A549 (cell line): ENCODE data around the gene SPOP. TPM values are rescaled to one million over a fixed set of nuclear protein-coding genes. Genes with fewer than 3 reads are reported as not detected.

ENCODE experiments used
- BCL3 ChIP-seq: fragments of >200 bp; sonication (Bioruptor Twin); formaldehyde crosslinking; IDR thresholded peaks from 3 replicates; pipeline ENCODE4 v1.6.1; 2016
- BHLHE40 ChIP-seq: IDR thresholded peaks from 2 replicates; pipeline ENCODE4 v1.6.1; 2012; ENCODE audit warnings: low read depth, low read length, inconsistent platforms
- CBX2 ChIP-seq: fragments of 200-600 bp; sonication (generic); IDR thresholded peaks from 2 replicates; pipeline ENCODE4 v1.6.1; 2016; ENCODE audit warnings: low read depth, mild to moderate bottlenecking, borderline replicate concordance
- CHD4 ChIP-seq: fragments of 200-600 bp; sonication (generic); IDR thresholded peaks from 2 replicates; pipeline ENCODE4 v1.6.1; 2016; ENCODE audit warnings: antibody characterized with exemption, mild to moderate bottlenecking, borderline replicate concordance
- CTCF ChIP-seq: fragments of >200 bp; sonication (Bioruptor Twin); formaldehyde crosslinking; IDR thresholded peaks from 3 replicates; pipeline ENCODE4 v1.5.1; 2016
- EHMT2 ChIP-seq: fragments of 200-600 bp; sonication (generic); IDR thresholded peaks from 2 replicates; pipeline ENCODE4 v1.6.1; 2016; ENCODE audit warnings: antibody characterized with exemption, low read depth, mild to moderate bottlenecking, moderate library complexity
- ESRRA ChIP-seq: fragments of 150-350 bp; IDR thresholded peaks from 2 replicates; pipeline ENCODE4 v1.6.1; 2014; ENCODE audit warnings: mild to moderate bottlenecking, low read length, borderline replicate concordance
- FOSB ChIP-seq: fragments of 250-450 bp; sonication (Bioruptor Pico); IDR thresholded peaks from 2 replicates; pipeline ENCODE4 v1.5.0; 2020; ENCODE audit warnings: mild to moderate bottlenecking, moderate library complexity
- FOXS1 ChIP-seq: fragments of 250-450 bp; sonication (Bioruptor Pico); IDR thresholded peaks from 2 replicates; pipeline ENCODE4 v1.5.0; 2020; ENCODE audit warnings: mild to moderate bottlenecking, moderate library complexity
- GATA3 ChIP-seq: IDR thresholded peaks from 2 replicates; pipeline ENCODE4 v1.6.1; 2012; ENCODE audit warnings: borderline replicate concordance
- HES2 ChIP-seq: fragments of >200 bp; sonication (Bioruptor Twin); formaldehyde crosslinking; IDR thresholded peaks from 2 replicates; pipeline ENCODE4 v1.6.1; 2016
- HEYL ChIP-seq: fragments of 250-450 bp; sonication (Bioruptor Pico); IDR thresholded peaks from 2 replicates; pipeline ENCODE4 v1.8.0; 2021; ENCODE audit warnings: mild to moderate bottlenecking, moderate library complexity
- JUN ChIP-seq, 2 experiments: fragments of >200 bp; sonication (Bioruptor Twin); formaldehyde crosslinking; IDR thresholded peaks; 2 replicates in 1 of 2; 3 replicates in 1 of 2; pipeline ENCODE4 v1.6.1; 2016 to 2017
- JUNB ChIP-seq: fragments of >200 bp; sonication (Bioruptor Twin); formaldehyde crosslinking; IDR thresholded peaks from 2 replicates; pipeline ENCODE4 v1.6.1; 2016
- KDM1A ChIP-seq: fragments of 200-600 bp; sonication (generic); IDR thresholded peaks from 2 replicates; pipeline ENCODE4 v1.6.1; 2016; ENCODE audit warnings: low read depth, mild to moderate bottlenecking
- KDM5A ChIP-seq: fragments of 200-600 bp; sonication (generic); IDR thresholded peaks from 2 replicates; pipeline ENCODE4 v1.6.1; 2016; ENCODE audit warnings: antibody characterized with exemption, mild to moderate bottlenecking
- MAFK ChIP-seq: fragments of 450-650 bp; IDR thresholded peaks from 2 replicates; pipeline ENCODE4 v1.6.1; 2014; ENCODE audit not compliant: partially characterized antibody
- MAZ ChIP-seq: fragments of 150-350 bp; IDR thresholded peaks from 2 replicates; pipeline ENCODE4 v1.6.1; 2014; ENCODE audit warnings: antibody characterized with exemption, low read depth, low read length, borderline replicate concordance
- MYC ChIP-seq: IDR thresholded peaks from 2 replicates; pipeline ENCODE4 v1.6.1; 2012; ENCODE audit warnings: mild to moderate bottlenecking, inconsistent platforms, low read length, improper control_type of control experiment, borderline replicate concordance
- PBX3 ChIP-seq: IDR thresholded peaks from 2 replicates; pipeline ENCODE4 v1.6.1; 2012
- POLR2A ChIP-seq: IDR thresholded peaks from 2 replicates; pipeline ENCODE4 v1.6.1; 2012; ENCODE audit warnings: mild to moderate bottlenecking, low read length
- RARB ChIP-seq: fragments of 250-450 bp; sonication (Bioruptor Pico); IDR thresholded peaks from 2 replicates; pipeline ENCODE4 v1.8.0; 2021; ENCODE audit warnings: mild to moderate bottlenecking, moderate library complexity
- REST ChIP-seq: fragments of 200-600 bp; sonication (generic); IDR thresholded peaks from 2 replicates; pipeline ENCODE4 v1.6.1; 2016; ENCODE audit warnings: antibody characterized with exemption, mild to moderate bottlenecking, moderate library complexity
- RFX5 ChIP-seq: fragments of 450-650 bp; IDR thresholded peaks from 2 replicates; pipeline ENCODE4 v1.7.1; 2014; ENCODE audit warnings: antibody characterized with exemption, mild to moderate bottlenecking, moderate library complexity
- TP53 ChIP-seq: fragments of 250-450 bp; sonication (Bioruptor Pico); IDR thresholded peaks from 2 replicates; pipeline ENCODE4 v1.5.0; 2021; ENCODE audit warnings: mild to moderate bottlenecking, moderate library complexity
- USF2 ChIP-seq: fragments of 450-650 bp; IDR thresholded peaks from 2 replicates; pipeline ENCODE4 v1.6.1; 2014; ENCODE audit warnings: antibody characterized with exemption
- ZNF302 ChIP-seq: fragments of 250-450 bp; sonication (Bioruptor Pico); IDR thresholded peaks from 2 replicates; pipeline ENCODE4 v1.9.0; 2021; ENCODE audit warnings: inconsistent platforms, mild to moderate bottlenecking, moderate library complexity
- ZSCAN20 ChIP-seq: fragments of 250-450 bp; sonication (Bioruptor Pico); IDR thresholded peaks from 2 replicates; pipeline ENCODE4 v1.8.0; 2022; ENCODE audit warnings: mild to moderate bottlenecking, moderate library complexity
- polyA plus RNA-seq, 4 experiments: library from polyadenylated mRNA; depleted of rRNA in 3 of 4; stranded (reverse); fragments of >200 nt; fragmentation: RNase III in 1 of 4; extraction: RNeasy Plus Mini Kit Qiagen cat#74134 plus additional on column Dnase treatment in 1 of 4; gene quantifications; 2 replicates in 3 of 4; 3 replicates in 1 of 4; pipeline ENCODE4 v1.2.3, GENCODE V29; 2011 to 2017

The SPOP gene
- polyA plus RNA-seq, 2 of the 4 experiments (the other 2 are of a cell fraction), result 49.5 to 57.2 TPM

- TF ChIP-seq ZNF302 (CRISPR knock-in tag) (no peak), JUNB (no peak), REST (peak; percentile 67), CTCF (peak; percentile 96), RARB (CRISPR knock-in tag) (no peak), CHD4 (peak; percentile 93; the same call in 1 of the 2 replicates), EHMT2 (no peak), RFX5 (peak; percentile 84), MAFK (no peak), GATA3 (no peak), FOSB (CRISPR knock-in tag) (no peak), TP53 (CRISPR knock-in tag) (no peak), BHLHE40 (no peak), JUN (IDR thresholded peaks at IDR 0.05) (peak; percentile 98 to 99), FOXS1 (CRISPR knock-in tag) (no peak), KDM1A (peak; percentile 92), HEYL (CRISPR knock-in tag) (no peak), POLR2A (peak; percentile 75), MAZ (no peak), ZSCAN20 (CRISPR knock-in tag) (no peak), KDM5A (peak; percentile 96), PBX3 (no peak; the same call in none of the 2 replicates), HES2 (no peak), USF2 (peak; percentile 0; the same call in 1 of the 2 replicates), MYC (peak; percentile 78; the same call in 1 of the 2 replicates), BCL3 (peak; percentile 80; the same call in 1 of the 3 replicates), ESRRA (no peak), CBX2 (no peak)
- TF ChIP-seq, all 56 proteins: peak for 21
These were observed 30.0 kb upstream of the SPOP start, which contains the start of gene SLC35B1 (continued) for GRCh38 chr17:49707608-49708514.
